Gastrocnemius medialis (tissue), 4 donors: ENCODE measurements around the gene ZNF446. TPM values are rescaled to one million over a fixed set of nuclear protein-coding genes. Genes with fewer than 3 reads are reported as not detected.

Source experiments
- ATAC-seq, 2 donors: fragments of 150-250 bp; one replicate each; pipeline ENCODE4 v1.9.1; 2016
- DNase-seq, 2 donors: peaks; one replicate each; pipeline ENCODE4 v3.0.0-alpha.2; 2019
- H3K27ac ChIP-seq, 4 donors: fragments of 200-600 bp; sonication (generic); 1 replicate in 1 of 4; 2 replicates in 3 of 4; pipeline ENCODE4 v1.5.1; 2016 to 2018; ENCODE audit warnings: mild to moderate bottlenecking in 2 of 4, moderate library complexity in 1 of 4
- H3K27me3 ChIP-seq, 3 donors: fragments of 200-600 bp; sonication (generic) in 2 of 3; 1 replicate in 1 of 3; 2 replicates in 2 of 3; pipeline versions ENCODE4 v1.5.1 to v1.6.0; 2016 to 2019; ENCODE audit warnings: mild to moderate bottlenecking in 1 of 3, moderate library complexity in 1 of 3
- H3K36me3 ChIP-seq, 2 donors: fragments of 200-600 bp; sonication (generic) in 1 of 2; one replicate each; pipeline ENCODE4 v1.5.1; 2017 to 2018
- H3K4me1 ChIP-seq, 2 donors: fragments of 200-600 bp; sonication (generic) in 1 of 2; one replicate each; pipeline ENCODE4 v1.5.1; 2016 to 2017; ENCODE audit warnings: mild to moderate bottlenecking in 2 of 2
- H3K4me3 ChIP-seq, 4 donors: fragments of 200-600 bp; sonication (generic) in 3 of 4; 1 replicate in 1 of 4; 2 replicates in 3 of 4; pipeline ENCODE4 v1.5.1; 2016 to 2019; ENCODE audit warnings: mild to moderate bottlenecking in 2 of 4
- H3K9me3 ChIP-seq, 3 donors: fragments of 200-600 bp; sonication (generic) in 2 of 3; 1 replicate in 1 of 3; 2 replicates in 2 of 3; pipeline ENCODE4 v1.5.1; 2016 to 2019
- CTCF ChIP-seq, 5 experiments: fragments of 450-650 bp in 3 of 5; fragments of 200-600 bp in 2 of 5; sonication (generic) in 2 of 5; IDR thresholded peaks in 4 of 5; conservative IDR thresholded peaks in 1 of 5; 1 replicate in 4 of 5; 2 replicates in 1 of 5; pipeline ENCODE4 v1.5.1; 2016 to 2019; ENCODE audit warnings: antibody characterized with exemption in 5 of 5, mild to moderate bottlenecking in 3 of 5, moderate library complexity in 3 of 5
- POLR2A ChIP-seq, 2 donors: fragments of 450-650 bp; IDR thresholded peaks; one replicate each; pipeline ENCODE4 v1.6.1; 2017; ENCODE audit warnings: antibody characterized with exemption in 2 of 2, mild to moderate bottlenecking in 2 of 2, moderate library complexity in 2 of 2
- in situ Hi-C, 4 donors: fragments of 200-750 bp; cut with MboI; loops; one replicate each; pipeline versions ENCODE4 v1.15.0 to v1.8.0; 2017; ENCODE audit warnings: low sequenced_read_pairs in 4 of 4
- intact Hi-C: fragments of 100-400 bp; cut with DNase I; formaldehyde crosslinking; loops from one replicate; pipeline ENCODE4 v1.15.1; 2023; ENCODE audit warnings: low total_unique reads
- total RNA-seq, 4 donors: library from RNA; depleted of rRNA; stranded (reverse); fragments of >200 nt; gene quantifications; one replicate each; pipeline versions ENCODE4 v1.1.0 to v1.2.3, GENCODE V29; 2016

ZNF446 gene
- total RNA-seq, 4 donors from 2014 or later, result 7.5 to 13.1 (median 8.9) TPM

DNA sequence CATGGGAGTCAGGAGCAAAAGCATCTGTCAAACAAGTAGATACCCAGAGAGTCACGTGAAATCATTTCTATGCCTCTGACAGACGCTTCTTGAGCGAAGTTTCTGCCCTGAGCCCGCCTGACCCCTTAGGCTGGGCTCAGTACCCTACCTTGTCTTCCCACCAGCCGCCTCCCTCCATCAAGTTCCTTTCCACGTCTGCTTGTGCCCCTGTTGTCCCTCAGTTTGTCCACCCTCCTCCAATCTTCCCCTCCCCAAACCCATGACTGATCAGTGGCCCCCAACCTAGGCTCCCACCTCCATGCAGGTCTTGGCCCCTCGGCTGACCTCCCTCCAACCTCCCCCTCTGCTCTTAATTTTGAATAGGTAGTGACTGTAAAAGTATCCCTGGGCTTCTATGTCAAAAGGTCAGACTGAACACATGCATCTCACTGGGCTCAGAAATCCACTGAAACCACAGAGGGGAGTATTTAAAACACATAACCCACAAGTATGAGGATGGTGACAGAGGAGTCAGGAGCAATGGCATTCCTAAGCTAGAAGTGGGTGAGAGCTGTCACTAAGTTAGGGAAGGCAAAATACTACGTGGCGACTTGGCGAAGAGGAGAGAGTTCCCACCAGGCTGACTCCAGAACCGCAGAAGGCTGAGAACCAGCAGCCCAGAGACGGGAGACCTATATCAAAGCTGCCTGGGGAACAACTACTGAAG lies 1.7 kb upstream of the ZNF446 start:
- Histone ChIP-seq H3K36me3 (peaks cover 0 to 29% of the 10 kb centered on the region in 2 donors), H3K9me3 (no peaks in the 10 kb centered on the region), H3K27me3 (no peaks in the 10 kb centered on the region), H3K4me1 (peaks cover 15 to 22% of the 10 kb centered on the region in 2 donors), H3K4me3 (no peak overlapping the region), H3K27ac (peak overlapping the region in 1 of 4 donors; percentile 89)
- no peak for DNase-seq
- in situ Hi-C loops (no loop called here), intact Hi-C loops (no loop called here)
- no peak for TF ChIP-seq POLR2A (IDR thresholded peaks at IDR 0.05)
- no peak for TF ChIP-seq CTCF (IDR thresholded peaks at IDR 0.05 in 4 of 5, conservative IDR thresholded peaks at IDR 0.05 in 1 of 5)
- ATAC-seq, result no peak

DNA sequence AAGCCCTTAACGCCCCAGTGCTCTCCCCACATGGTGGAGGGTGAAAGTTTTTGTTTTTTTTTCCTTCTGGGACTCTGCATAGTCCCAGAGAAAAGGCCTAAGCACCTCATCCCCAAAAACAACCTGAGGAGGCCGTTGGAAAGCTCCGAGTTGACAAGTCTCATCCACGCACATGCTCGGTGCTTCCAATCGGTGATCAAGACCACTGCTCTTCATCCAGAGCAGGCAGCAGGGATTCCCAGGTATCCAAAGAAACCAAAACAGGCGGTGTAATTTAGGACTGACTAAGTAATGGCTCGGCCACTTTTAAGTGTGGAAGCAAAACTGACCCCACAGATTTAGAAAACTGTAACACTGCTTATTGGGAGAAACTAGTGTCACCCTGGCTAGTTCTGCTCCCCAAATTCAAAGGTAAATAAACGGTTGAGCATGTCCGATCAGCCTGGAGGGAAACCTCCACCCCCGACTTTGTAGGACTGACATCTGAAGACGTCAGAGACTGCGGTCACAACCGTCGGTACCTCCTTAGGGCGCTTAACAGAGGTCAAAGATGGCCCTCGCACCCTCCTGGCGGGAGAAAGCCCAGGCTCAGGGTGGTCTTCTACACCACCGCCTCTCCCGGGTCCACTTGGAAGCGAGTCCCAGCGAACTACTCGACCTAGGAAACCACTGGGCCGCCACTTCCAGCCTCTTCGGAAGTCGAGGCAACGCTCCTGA lies 997 bp upstream of the ZNF446 start:
- peaks cover 15 to 22% of the 10 kb centered on the region in 2 donors for H3K4me1 ChIP-seq
- peaks cover 0 to 25% of the 10 kb centered on the region in 2 donors for H3K36me3 ChIP-seq
- intact Hi-C loops, result loop anchor here (1.0 kb wide), 2 partner anchors 8 to 170 kb away; partner anchors contain the start of genes ERVK3-1 and ZNF324
- no peak for DNase-seq
- no peaks in the 10 kb centered on the region for H3K9me3 ChIP-seq
- in situ Hi-C loops, result no loop called here
- H3K27ac ChIP-seq, result peak overlapping the region; percentile 82 to 95 (median 86)
- H3K4me3 ChIP-seq, result peak overlapping the region; percentile 76 to 83 (median 78)
- no peaks in the 10 kb centered on the region for H3K27me3 ChIP-seq
- ATAC-seq, result no peak
- TF ChIP-seq POLR2A (IDR thresholded peaks at IDR 0.05), result no peak
- no peak for TF ChIP-seq CTCF (IDR thresholded peaks at IDR 0.05 in 4 of 5, conservative IDR thresholded peaks at IDR 0.05 in 1 of 5)

GRCh38 chr19:58476498-58477015 lies 405 bp downstream of the ZNF446 start:
- intact Hi-C loops, result loop anchor here (1.0 kb wide), 1 partner anchor 23 kb away; no protein-coding TSS in a partner anchor
- TF ChIP-seq CTCF (IDR thresholded peaks at IDR 0.05 in 4 of 5, conservative IDR thresholded peaks at IDR 0.05 in 1 of 5) (no peak), POLR2A (IDR thresholded peaks at IDR 0.05) (no peak)
- in situ Hi-C loops, result no loop called here
- Histone ChIP-seq H3K27me3 (no peaks in the 10 kb centered on the region), H3K27ac (peak overlapping the region; percentile 82 to 95 (median 86)), H3K9me3 (no peaks in the 10 kb centered on the region), H3K36me3 (peaks cover 0 to 22% of the 10 kb centered on the region in 2 donors), H3K4me1 (peaks cover 15 to 22% of the 10 kb centered on the region in 2 donors), H3K4me3 (peak overlapping the region; percentile 76 to 83 (median 78))
- ATAC-seq (no peak), DNase-seq (no peak)

- peaks cover 0 to 16% of the 10 kb centered on the region in 2 donors for H3K36me3 ChIP-seq
- no peak for TF ChIP-seq CTCF (IDR thresholded peaks at IDR 0.05 in 4 of 5, conservative IDR thresholded peaks at IDR 0.05 in 1 of 5)
- TF ChIP-seq POLR2A (IDR thresholded peaks at IDR 0.05), result no peak
- peak overlapping the region in 1 of 4 donors; percentile 76 for H3K4me3 ChIP-seq
- ATAC-seq (no peak), DNase-seq (no peak)
- H3K27ac ChIP-seq, result peak overlapping the region in 3 of 4 donors; percentile 82 to 95 (median 89)
- peaks cover 15 to 22% of the 10 kb centered on the region in 2 donors for H3K4me1 ChIP-seq
- no peaks in the 10 kb centered on the region for H3K9me3 ChIP-seq
- intact Hi-C loops (no loop called here), in situ Hi-C loops (no loop called here)
- no peaks in the 10 kb centered on the region for H3K27me3 ChIP-seq
Observed at GRCh38 chr19:58477130-58477529, 978 bp downstream of the ZNF446 start.
